ENCODE data around the gene DIP2C.
"Not testable (repeated sequence)": the region's sequence is repeated elsewhere in the genome, so short reads cannot be mapped to it uniquely, and the experiment has no call there.

Gene DIP2C

GRCh38 chr10:697097-697875, 7.8 kb upstream of the DIP2C start:
- no peak for DNase-seq

- DNase-seq = no peak
Measured at GRCh38 chr10:695396-695795, 5.9 kb upstream of the DIP2C start.

- DNase-seq = no peak
Measured at GRCh38 chr10:693506-693905, 4.0 kb upstream of the DIP2C start.

- no peak for DNase-seq
Measured at GRCh38 chr10:692682-693351, 3.3 kb upstream of the DIP2C start.

GRCh38 chr10:691216-691615, 1.7 kb upstream of the DIP2C start:
- no peak for DNase-seq

- DNase-seq = no peak
Measured at GRCh38 chr10:690372-691161, 1.1 kb upstream of the DIP2C start.

- DNase-seq = no peak
Measured at GRCh38 chr10:689121-689451, 382 bp downstream of the DIP2C start.

GRCh38 chr10:688312-689120, 952 bp downstream of the DIP2C start:
- no peak for DNase-seq

- DNase-seq = no peak
Measured at GRCh38 chr10:687583-688311, 1.7 kb downstream of the DIP2C start.

GRCh38 chr10:686155-686931, 3.1 kb downstream of the DIP2C start:
- DNase-seq = no peak

- no peak for DNase-seq
Measured at GRCh38 chr10:685613-686012, 3.9 kb downstream of the DIP2C start.

GRCh38 chr10:683448-684071, 5.9 kb downstream of the DIP2C start:
- no peak for DNase-seq

- DNase-seq = no peak
Measured at GRCh38 chr10:682931-683447, 6.5 kb downstream of the DIP2C start.

GRCh38 chr10:681670-682318, 7.7 kb downstream of the DIP2C start:
- no peak for DNase-seq

- no peak for DNase-seq
Measured at GRCh38 chr10:680745-681144, 8.7 kb downstream of the DIP2C start.

- no peak for DNase-seq
Measured at GRCh38 chr10:680146-680545, 9.3 kb downstream of the DIP2C start.

GRCh38 chr10:679556-679955, 9.9 kb downstream of the DIP2C start:
- no peak for DNase-seq

- DNase-seq = not testable (repeated sequence)
Measured at GRCh38 chr10:678662-679005, 10.8 kb downstream of the DIP2C start.

- DNase-seq = no peak
Measured at GRCh38 chr10:677750-678661, 11.5 kb downstream of the DIP2C start.
